BE2C (cell line): ENCODE results near the gene EI24.

Experiments used
- DNase-seq: peaks from one replicate; pipeline ENCODE4 v3.0.0-alpha.2; 2020
- H3K27me3 ChIP-seq: fragments of 250-450 bp; sonication (Bioruptor Pico); 2 replicates; pipeline ENCODE4 v1.5.1; 2020; ENCODE audit warnings: mild to moderate bottlenecking
- H3K36me3 ChIP-seq: fragments of 250-450 bp; sonication (Bioruptor Pico); 2 replicates; pipeline ENCODE4 v1.5.1; 2020; ENCODE audit warnings: mild to moderate bottlenecking
- H3K4me1 ChIP-seq: fragments of 250-450 bp; sonication (Bioruptor Pico); 2 replicates; pipeline ENCODE4 v1.5.1; 2020
- H3K4me3 ChIP-seq: 2 replicates; pipeline ENCODE4 v1.5.1; 2011; ENCODE audit warnings: low read depth, low read length
- H3K9me3 ChIP-seq: fragments of 250-450 bp; sonication (Bioruptor Pico); 2 replicates; pipeline ENCODE4 v1.5.1; 2020
- CTCF ChIP-seq: IDR thresholded peaks from 2 replicates; pipeline ENCODE4 v1.5.1; 2012; ENCODE audit warnings: mild to moderate bottlenecking, low read depth, low read length

The EI24 gene

DNA sequence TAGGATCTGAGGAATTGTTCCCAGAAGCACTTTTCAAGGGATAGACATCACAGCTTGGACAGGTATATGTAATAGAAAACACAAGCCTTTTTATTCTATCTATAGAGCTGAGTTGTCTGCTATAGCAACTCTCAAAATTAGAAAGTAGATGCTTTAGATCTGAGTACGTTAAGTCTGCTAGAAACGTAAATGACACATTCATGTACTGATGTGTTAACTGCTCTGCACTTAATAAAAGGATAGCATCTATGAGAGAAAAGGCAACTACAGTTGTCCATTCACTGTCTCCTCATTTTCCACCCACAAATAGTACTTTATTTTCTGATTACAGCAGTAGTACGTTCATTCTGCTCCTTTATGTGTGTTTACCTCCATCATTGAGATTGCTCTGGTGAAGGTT lies 17.3 kb downstream of the EI24 start:
- DNase-seq: no peak
- no peak for TF ChIP-seq CTCF
- H3K4me3 ChIP-seq: no peak overlapping the region
- H3K9me3 ChIP-seq: no peaks in the 10 kb centered on the region
- H3K4me1 ChIP-seq: no peaks in the 10 kb centered on the region
- no peaks in the 10 kb centered on the region for H3K27me3 ChIP-seq
- peaks cover 15% of the 10 kb centered on the region for H3K36me3 ChIP-seq

DNA sequence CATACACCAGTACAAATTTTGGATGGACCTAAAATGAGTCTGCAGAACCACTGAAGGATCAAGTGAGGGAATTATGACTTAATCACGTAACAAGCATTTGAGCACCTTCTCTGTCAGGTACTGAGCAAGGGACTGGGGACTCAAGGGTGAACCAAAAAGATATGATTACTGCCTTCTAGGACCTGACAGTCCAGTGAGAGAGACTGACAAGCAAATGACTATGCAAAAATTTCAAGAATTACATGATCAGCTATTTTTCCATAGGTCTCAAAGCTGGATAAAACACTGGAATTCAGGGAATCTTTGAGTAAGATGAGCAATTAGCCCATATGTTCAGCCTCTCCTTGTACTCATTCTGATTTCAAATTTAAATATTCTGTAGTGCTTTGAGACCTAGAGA lies 18.2 kb downstream of the EI24 start:
- no peaks in the 10 kb centered on the region for H3K27me3 ChIP-seq
- H3K4me1 ChIP-seq: no peaks in the 10 kb centered on the region
- no peaks in the 10 kb centered on the region for H3K9me3 ChIP-seq
- no peak for TF ChIP-seq CTCF
- H3K36me3 ChIP-seq: peaks cover 10% of the 10 kb centered on the region
- no peak overlapping the region for H3K4me3 ChIP-seq
- DNase-seq: no peak

- H3K9me3 ChIP-seq: no peaks in the 10 kb centered on the region
- no peak overlapping the region for H3K4me3 ChIP-seq
- no peaks in the 10 kb centered on the region for H3K36me3 ChIP-seq
- no peak for DNase-seq
- H3K27me3 ChIP-seq: no peaks in the 10 kb centered on the region
- no peak for TF ChIP-seq CTCF
- H3K4me1 ChIP-seq: peaks cover under 1% of the 10 kb centered on the region; the same call in 1 of the 2 replicates
Measured at GRCh38 chr11:125588505-125588904, 19.2 kb downstream of the EI24 start.

GRCh38 chr11:125591649-125592304 lies 22.5 kb downstream of the EI24 start:
- peak; percentile 34 for DNase-seq

DNA sequence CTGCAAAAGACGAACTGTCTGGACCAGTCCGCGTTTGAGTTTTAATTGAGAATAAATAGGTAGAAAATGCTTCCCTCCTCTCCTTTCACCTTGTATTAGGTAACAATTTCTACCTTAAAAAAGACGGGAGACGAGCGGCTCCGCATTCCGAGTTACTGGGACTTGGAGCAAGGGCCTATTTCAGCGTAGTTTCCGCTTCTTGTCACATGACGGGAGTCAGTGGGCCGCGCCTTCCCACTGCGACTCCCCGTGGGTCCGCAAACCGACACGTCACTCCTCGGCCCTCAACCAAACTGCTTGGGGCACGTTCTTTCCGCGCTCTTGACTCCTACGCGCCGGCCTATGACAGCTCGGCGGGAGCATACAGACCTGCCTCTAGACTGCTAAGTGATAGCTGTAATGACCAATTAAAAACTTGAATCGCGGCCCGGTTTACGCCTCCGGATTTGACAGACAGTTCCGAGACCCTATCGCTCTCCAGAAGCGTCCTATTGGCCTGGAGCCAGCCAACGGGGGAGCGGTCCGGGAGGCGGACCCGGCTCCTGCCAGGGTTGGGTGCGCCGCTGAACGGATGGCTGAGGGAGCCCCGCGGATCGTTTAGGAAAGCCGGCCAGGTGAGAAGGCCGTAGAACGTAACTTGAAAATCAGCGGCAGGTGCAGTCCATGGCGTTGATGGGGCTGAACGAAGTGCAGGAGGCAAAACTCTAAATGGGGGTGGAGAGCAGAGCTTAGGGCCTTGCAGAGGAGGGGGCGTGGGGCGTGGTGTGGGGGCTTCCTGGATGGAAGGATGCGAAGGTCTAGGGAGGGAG lies 23.2 kb downstream of the EI24 start, which contains the start of gene STT3A:
Gene STT3A, plus strand, starts transcription at position 548 of the 809 bp plus-strand sequence. CDS start 3,064 bp downstream, outside the sequence.
- no peaks in the 10 kb centered on the region for H3K27me3 ChIP-seq
- peaks cover 16% of the 10 kb centered on the region for H3K36me3 ChIP-seq
- peak; percentile 98 for DNase-seq
- H3K4me1 ChIP-seq: peaks cover 3% of the 10 kb centered on the region; the same call in 1 of the 2 replicates
- TF ChIP-seq CTCF: no peak
- no peaks in the 10 kb centered on the region for H3K9me3 ChIP-seq
- peak within 1 kb of the TSS; percentile 89 for H3K4me3 ChIP-seq

More at GRCh38 chr11:125591649-125592304, 22.5 kb downstream of the EI24 start:
- Histone ChIP-seq H3K9me3 (no peaks in the 10 kb centered on the region), H3K27me3 (no peaks in the 10 kb centered on the region), H3K36me3 (peaks cover 10% of the 10 kb centered on the region), H3K4me1 (peaks cover 3% of the 10 kb centered on the region; the same call in 1 of the 2 replicates), H3K4me3 (peak overlapping the region; percentile 88)
- no peak for TF ChIP-seq CTCF
